IMR-90 (cell line): Measurements from ENCODE around the gene PF4V1. TPM values are rescaled to one million over a fixed set of nuclear protein-coding genes. Genes with fewer than 3 reads are reported as not detected.

Source experiments
- ATAC-seq: fragments of 200-7000 bp; cut with Tn5 transposase; 2 replicates; pipeline ENCODE4 v1.9.1; 2020; ENCODE audit warnings: low read depth, mild to moderate bottlenecking, moderate library complexity
- BruUV-seq: library from RNA; stranded (reverse); fragments of 400-500 nt; replicated peaks from 2 replicates; lab custom pipeline; 2021; lab: Mats Ljungman, UMichigan
- CTCF ChIA-PET: fragments of 300-600 bp; formaldehyde crosslinking; extraction: SDS; loops from one replicate; lab custom pipeline; 2021; ENCODE audit warnings: antibody characterized with exemption; lab: Yijun Ruan, JAX
- POLR2A ChIA-PET: fragments of 300-600 bp; sonication (Branson Sonifier 250); formaldehyde crosslinking; loops from one replicate; lab custom pipeline; 2022; ENCODE audit warnings: antibody characterized with exemption; ENCODE audit not compliant: unreplicated experiment; lab: Charles Lee
- DNase-seq: peaks from one replicate; pipeline ENCODE4 v3.0.0; 2013
- H2AFZ ChIP-seq: replicated peaks from 2 replicates; pipeline ENCODE3; 2013; ENCODE audit warnings: low read length, mild to moderate bottlenecking; ENCODE audit not compliant: poor library complexity
- H2AK5ac ChIP-seq: 2 replicates; pipeline ENCODE4 v1.6.1; 2013; ENCODE audit warnings: low read depth, low read length, inconsistent platforms
- H2AK9ac ChIP-seq: replicated peaks from 2 replicates; pipeline ENCODE3; 2013; ENCODE audit warnings: mild to moderate bottlenecking, low read depth, low read length, moderate library complexity; ENCODE audit not compliant: poor library complexity
- H2BK120ac ChIP-seq: 2 replicates; pipeline ENCODE4 v1.6.1; 2013; ENCODE audit warnings: low read depth, low read length, inconsistent platforms
- H2BK15ac ChIP-seq: 3 replicates; pipeline ENCODE4 v1.6.1; 2013; ENCODE audit warnings: low read depth, low read length, inconsistent platforms
- H2BK20ac ChIP-seq: 2 replicates; pipeline ENCODE4 v1.6.1; 2013; ENCODE audit warnings: low read depth, mild to moderate bottlenecking, inconsistent platforms, low read length, moderate library complexity
- H2BK5ac ChIP-seq: 2 replicates; pipeline ENCODE4 v1.6.1; 2013; ENCODE audit warnings: mild to moderate bottlenecking, low read depth, low read length, inconsistent platforms; ENCODE audit not compliant: poor library complexity, severe bottlenecking
- H3K14ac ChIP-seq: replicated peaks from 2 replicates; pipeline ENCODE4 v1.6.1; 2013; ENCODE audit warnings: low read depth, low read length, inconsistent platforms
- H3K18ac ChIP-seq: 2 replicates; pipeline ENCODE4 v1.6.1; 2013; ENCODE audit warnings: low read depth, low read length, control low read depth
- H3K23ac ChIP-seq: 2 replicates; pipeline ENCODE4 v1.6.1; 2013; ENCODE audit warnings: low read depth, low read length, inconsistent platforms
- H3K27ac ChIP-seq: 2 replicates; pipeline ENCODE4 v1.5.1; 2013; ENCODE audit warnings: mild to moderate bottlenecking, control low read depth, low read length; ENCODE audit not compliant: insufficient read depth
- H3K27me3 ChIP-seq: 2 replicates; pipeline ENCODE4 v1.6.1; 2013; ENCODE audit warnings: low read length; ENCODE audit not compliant: control insufficient read depth, insufficient read depth
- H3K36me3 ChIP-seq: 2 replicates; pipeline ENCODE4 v1.6.1; 2013; ENCODE audit warnings: low read length, mixed read lengths; ENCODE audit not compliant: control insufficient read depth, insufficient read depth
- H3K4ac ChIP-seq: 2 replicates; pipeline ENCODE4 v1.6.1; 2013; ENCODE audit warnings: low read depth, low read length, inconsistent platforms
- H3K4me1 ChIP-seq: 2 replicates; pipeline ENCODE4 v1.6.1; 2013; ENCODE audit warnings: low read length, mixed read lengths; ENCODE audit not compliant: control insufficient read depth, insufficient read depth
- H3K4me2 ChIP-seq: 2 replicates; pipeline ENCODE4 v1.6.1; 2013; ENCODE audit warnings: low read depth, mild to moderate bottlenecking, control low read depth, low read length, moderate library complexity
- H3K4me3 ChIP-seq: 2 replicates; pipeline ENCODE4 v1.5.1; 2013; ENCODE audit warnings: low read depth, mild to moderate bottlenecking, control low read depth, low read length, moderate library complexity; ENCODE audit not compliant: insufficient read depth
- H3K56ac ChIP-seq: 2 replicates; pipeline ENCODE4 v1.6.1; 2013; ENCODE audit warnings: low read length, inconsistent platforms; ENCODE audit not compliant: insufficient read depth; ENCODE audit errors: extremely low read depth
- H3K79me1 ChIP-seq, 2 experiments: 2 replicates each; pipeline ENCODE4 v1.6.1; 2013; ENCODE audit warnings: low read length in 2 of 2, inconsistent platforms in 1 of 2, low read depth in 1 of 2
- H3K9ac ChIP-seq: 2 replicates; pipeline ENCODE4 v1.6.1; 2013; ENCODE audit warnings: low read depth, low read length, control low read depth
- H3K9me1 ChIP-seq: 2 replicates; pipeline ENCODE4 v1.6.1; 2013; ENCODE audit warnings: low read length, inconsistent platforms; ENCODE audit not compliant: insufficient read depth
- H3K9me3 ChIP-seq: 2 replicates; pipeline ENCODE4 v1.6.1; 2013; ENCODE audit warnings: low read length; ENCODE audit not compliant: control insufficient read depth, insufficient read depth
- H4K20me1 ChIP-seq: 2 replicates; pipeline ENCODE4 v1.6.1; 2013; ENCODE audit warnings: low read length, inconsistent platforms; ENCODE audit not compliant: insufficient read depth
- H4K5ac ChIP-seq: 2 replicates; pipeline ENCODE4 v1.6.1; 2013; ENCODE audit warnings: mild to moderate bottlenecking, low read depth, low read length, control low read depth
- H4K8ac ChIP-seq, 2 experiments: 2 replicates each; pipeline ENCODE4 v1.6.1; 2013; ENCODE audit warnings: low read depth in 2 of 2, low read length in 2 of 2, control low read depth in 1 of 2, inconsistent platforms in 1 of 2
- H4K91ac ChIP-seq: 2 replicates; pipeline ENCODE4 v1.6.1; 2013; ENCODE audit warnings: low read depth, low read length, inconsistent platforms; ENCODE audit not compliant: insufficient read depth
- BHLHE40 ChIP-seq: fragments of 150-350 bp; IDR thresholded peaks from 2 replicates; pipeline ENCODE4 v1.6.1; 2016; ENCODE audit warnings: mild to moderate bottlenecking, low read depth, low read length
- CEBPB ChIP-seq: IDR thresholded peaks from 2 replicates; pipeline ENCODE4 v1.6.1; 2012; ENCODE audit warnings: low read depth, low read length, improper control_type of control experiment
- CHD1 ChIP-seq: IDR thresholded peaks from 2 replicates; pipeline ENCODE4 v1.6.1; 2012; ENCODE audit warnings: low read depth, low read length, improper control_type of control experiment
- CTCF ChIP-seq: conservative IDR thresholded peaks from 2 replicates; pipeline ENCODE4 v1.5.1; 2012; ENCODE audit warnings: mild to moderate bottlenecking, low read depth, low read length, improper control_type of control experiment
- ELK1 ChIP-seq: fragments of 150-350 bp; IDR thresholded peaks from 2 replicates; pipeline ENCODE4 v1.6.1; 2016; ENCODE audit warnings: low read depth, mild to moderate bottlenecking, low read length, moderate library complexity, borderline replicate concordance
- FOS ChIP-seq: fragments of 150-350 bp; IDR thresholded peaks from 2 replicates; pipeline ENCODE4 v1.6.1; 2016; ENCODE audit warnings: low read depth, low read length
- MAFK ChIP-seq: IDR thresholded peaks from 2 replicates; pipeline ENCODE4 v1.6.1; 2012; ENCODE audit warnings: low read depth, low read length, improper control_type of control experiment
- MAZ ChIP-seq: IDR thresholded peaks from 2 replicates; pipeline ENCODE4 v1.6.1; 2012; ENCODE audit warnings: low read depth, mild to moderate bottlenecking, low read length, improper control_type of control experiment, moderate library complexity, borderline replicate concordance
- MXI1 ChIP-seq: IDR thresholded peaks from 2 replicates; pipeline ENCODE4 v1.6.1; 2012; ENCODE audit warnings: low read depth, mild to moderate bottlenecking, low read length, moderate library complexity, borderline replicate concordance
- NFE2L2 ChIP-seq: fragments of 150-350 bp; IDR thresholded peaks from 2 replicates; pipeline ENCODE4 v1.6.1; 2016; ENCODE audit warnings: low read depth, mild to moderate bottlenecking, low read length
- POLR2A ChIP-seq: IDR thresholded peaks from 2 replicates; pipeline ENCODE4 v1.6.1; 2012; ENCODE audit warnings: mild to moderate bottlenecking, low read depth, low read length
- RAD21 ChIP-seq: IDR thresholded peaks from 2 replicates; pipeline ENCODE4 v1.6.1; 2012; ENCODE audit warnings: low read length, improper control_type of control experiment
- RCOR1 ChIP-seq: IDR thresholded peaks from 2 replicates; pipeline ENCODE4 v1.6.1; 2012; ENCODE audit warnings: mild to moderate bottlenecking, low read length, improper control_type of control experiment; ENCODE audit not compliant: insufficient replicate concordance
- RFX5 ChIP-seq: IDR thresholded peaks from 2 replicates; pipeline ENCODE4 v1.8.0; 2012; ENCODE audit warnings: low read depth, mild to moderate bottlenecking, low read length, moderate library complexity
- SMC3 ChIP-seq: fragments of 150-350 bp; IDR thresholded peaks from 2 replicates; pipeline ENCODE4 v1.6.1; 2016; ENCODE audit warnings: low read depth, mild to moderate bottlenecking, antibody characterized with exemption, low read length, moderate library complexity
- USF2 ChIP-seq: fragments of 150-350 bp; IDR thresholded peaks from 2 replicates; pipeline ENCODE4 v1.6.1; 2017; ENCODE audit warnings: mild to moderate bottlenecking, antibody characterized with exemption, low read length, low read depth
- WGBS, 2 experiments: methylation state at CpG; one replicate each; pipeline versions ENCODE4 v1.1.5 to v1.1.7; 2013; ENCODE audit warnings: missing lambda C conversion rate in 2 of 2; ENCODE audit not compliant: insufficient read length in 1 of 2; ENCODE audit errors: extremely low coverage in 2 of 2; 5-methylcytosine and 5-hydroxymethylcytosine counted together
- dilution Hi-C: fragments of 300-500 bp; cut with HindIII; formaldehyde crosslinking; loops from one replicate; pipeline ENCODE4 v1.14.3; 2018; ENCODE audit warnings: low sequenced_read_pairs; ENCODE audit not compliant: unreplicated experiment
- in situ Hi-C: fragments of 300-500 bp; cut with MboI; formaldehyde crosslinking; loops from 3 replicates; pipeline ENCODE4 v1.14.3; 2019; ENCODE audit warnings: low sequenced_read_pairs, inconsistent platforms, mixed read lengths
- intact Hi-C: fragments of 100-400 bp; cut with micrococcal nuclease; formaldehyde crosslinking; loops from 2 replicates; pipeline ENCODE4 v1.10.0; 2022
- polyA plus RNA-seq, 3 experiments: library from polyadenylated mRNA; depleted of rRNA; stranded (reverse); fragments of >200 nt; gene quantifications; 2 replicates each; pipeline ENCODE4 v1.2.3, GENCODE V29; 2012; ENCODE audit warnings: low replicate concordance in 1 of 3
- total RNA-seq: library from RNA; depleted of rRNA; stranded (reverse); fragments of >200 nt; gene quantifications from 2 replicates; pipeline ENCODE4 v1.2.3, GENCODE V29; 2012

PF4V1 gene
- total and polyA plus RNA-seq, 2 of the 4 experiments (the other 2 are of a cell fraction), result not detected

GRCh38 chr4:73810191-73810590 lies 42.9 kb upstream of the PF4V1 start:
- Histone ChIP-seq H3K14ac (no peak overlapping the region), H2AK5ac (no peak overlapping the region), H3K9me3 (no peaks in the 10 kb centered on the region), H3K27ac (no peak overlapping the region), H3K4me1 (no peaks in the 10 kb centered on the region), H3K36me3 (no peaks in the 10 kb centered on the region), H3K79me1 (no peaks in the 10 kb centered on the region), H2AFZ (no peak overlapping the region), H2BK5ac (no peak overlapping the region), H3K4me2 (no peak overlapping the region), H3K9me1 (no peaks in the 10 kb centered on the region), H3K56ac (no peak overlapping the region), H4K8ac (no peak overlapping the region), H4K5ac (no peak overlapping the region), H3K4me3 (no peak overlapping the region), H4K20me1 (no peaks in the 10 kb centered on the region; the same call in 1 of the 2 replicates), H2BK15ac (no peak overlapping the region), H2AK9ac (no peak overlapping the region), H3K4ac (no peak overlapping the region), H3K9ac (no peak overlapping the region), H2BK20ac (no peak overlapping the region), H3K27me3 (peaks cover 2% of the 10 kb centered on the region; the same call in 1 of the 2 replicates), H4K91ac (no peak overlapping the region), H2BK120ac (no peak overlapping the region), H3K18ac (no peak overlapping the region), H3K23ac (no peak overlapping the region)
- intact Hi-C loops (no loop called here), in situ Hi-C loops (no loop called here), dilution Hi-C loops (no loop called here)
- no peak for TF ChIP-seq FOS
- no peak for TF ChIP-seq RAD21
- TF ChIP-seq MXI1, result no peak
- no peak for TF ChIP-seq CTCF
- TF ChIP-seq RCOR1, result no peak
- no peak for TF ChIP-seq MAFK
- TF ChIP-seq CEBPB, result no peak
- TF ChIP-seq NFE2L2, result no peak
- TF ChIP-seq RFX5, result no peak
- TF ChIP-seq SMC3, result no peak
- TF ChIP-seq BHLHE40, result no peak
- TF ChIP-seq MAZ, result no peak
- no peak for TF ChIP-seq CHD1
- no peak for TF ChIP-seq USF2
- TF ChIP-seq POLR2A, result no peak
- TF ChIP-seq ELK1, result no peak
- no TSS peak for BruUV-seq
- POLR2A ChIA-PET, result no interaction called here
- WGBS, 2 experiments, result no CpG with 5 or more reads among the region's 3 CpGs
- DNase-seq (no peak), ATAC-seq (no peak)
- CTCF ChIA-PET, result no interaction called here
